Stomach smooth muscle (tissue), 2 donors: Measurements from ENCODE around the gene ACTN1.

Source experiments
- H3K27ac ChIP-seq: one replicate; pipeline ENCODE4 v1.7.0; 2013; ENCODE audit warnings: mild to moderate bottlenecking, low read length, inconsistent platforms
- H3K27me3 ChIP-seq, 2 donors: one replicate each; pipeline ENCODE4 v1.7.0; 2013; ENCODE audit warnings: low read length in 2 of 2; ENCODE audit not compliant: insufficient read depth in 2 of 2, control insufficient read depth in 1 of 2
- H3K36me3 ChIP-seq, 2 donors: one replicate each; pipeline ENCODE4 v1.7.0; 2013; ENCODE audit warnings: low read length in 2 of 2; ENCODE audit not compliant: control insufficient read depth in 2 of 2, insufficient read depth in 2 of 2
- H3K4me1 ChIP-seq: one replicate; pipeline ENCODE4 v1.7.0; 2013; ENCODE audit warnings: low read length; ENCODE audit not compliant: control insufficient read depth, insufficient read depth
- H3K4me3 ChIP-seq, 2 donors: one replicate each; pipeline ENCODE4 v1.7.0; 2013; ENCODE audit warnings: low read length in 2 of 2
- H3K9ac ChIP-seq, 2 donors: one replicate each; pipeline ENCODE4 v1.7.0; 2013; ENCODE audit warnings: low read length in 2 of 2, mild to moderate bottlenecking in 1 of 2
- H3K9me3 ChIP-seq, 2 donors: one replicate each; pipeline ENCODE4 v1.7.0; 2013; ENCODE audit warnings: low read length in 2 of 2; ENCODE audit not compliant: control insufficient read depth in 2 of 2
- donor health status: healthy.
- donor health status: Pancreatic carcinoma.

Gene ACTN1

GRCh38 chr14:68846466-68846865 lies 132.6 kb downstream of the ACTN1 start:
- no peak overlapping the region for H3K4me3 ChIP-seq
- no peaks in the 10 kb centered on the region for H3K27me3 ChIP-seq
- H3K9me3 ChIP-seq, result no peaks in the 10 kb centered on the region
- H3K4me1 ChIP-seq, result peaks cover 26% of the 10 kb centered on the region
- no peak overlapping the region for H3K9ac ChIP-seq
- H3K36me3 ChIP-seq, result no peaks in the 10 kb centered on the region
- no peak overlapping the region for H3K27ac ChIP-seq

GRCh38 chr14:68844210-68844545 lies 134.9 kb downstream of the ACTN1 start:
- Histone ChIP-seq H3K4me1 (peaks cover 25% of the 10 kb centered on the region), H3K36me3 (no peaks in the 10 kb centered on the region), H3K4me3 (peak overlapping the region in 1 of 2 donors; percentile 71), H3K27me3 (no peaks in the 10 kb centered on the region), H3K9me3 (no peaks in the 10 kb centered on the region), H3K27ac (no peak overlapping the region), H3K9ac (no peak overlapping the region)

- Histone ChIP-seq H3K4me3 (peak overlapping the region; percentile 70 to 71), H3K9ac (peak overlapping the region; percentile 56 to 69), H3K27ac (peak overlapping the region; percentile 89), H3K9me3 (peaks cover 0 to under 1% of the 10 kb centered on the region in 2 donors), H3K27me3 (no peaks in the 10 kb centered on the region), H3K36me3 (no peaks in the 10 kb centered on the region), H3K4me1 (peaks cover 25% of the 10 kb centered on the region)
Observed at GRCh38 chr14:68843471-68844209, 135.5 kb downstream of the ACTN1 start.

GRCh38 chr14:68842298-68842697 lies 136.8 kb downstream of the ACTN1 start:
- peaks cover 25% of the 10 kb centered on the region for H3K4me1 ChIP-seq

GRCh38 chr14:68841016-68841809 lies 137.9 kb downstream of the ACTN1 start:
- Histone ChIP-seq H3K9ac (no peak overlapping the region), H3K4me3 (peak overlapping the region in 1 of 2 donors; percentile 5), H3K4me1 (peaks cover 25% of the 10 kb centered on the region), H3K27ac (peak overlapping the region; percentile 42), H3K36me3 (no peaks in the 10 kb centered on the region), H3K9me3 (peaks cover 0 to 6% of the 10 kb centered on the region in 2 donors), H3K27me3 (no peaks in the 10 kb centered on the region)

More at GRCh38 chr14:68842298-68842697, 136.8 kb downstream of the ACTN1 start:
- Histone ChIP-seq H3K9me3 (peaks cover 0 to 3% of the 10 kb centered on the region in 2 donors), H3K4me3 (peak overlapping the region in 1 of 2 donors; percentile 23), H3K36me3 (no peaks in the 10 kb centered on the region), H3K27ac (peak overlapping the region; percentile 89), H3K27me3 (no peaks in the 10 kb centered on the region), H3K9ac (peak overlapping the region in 1 of 2 donors; percentile 5)

- H3K9ac ChIP-seq, result no peak overlapping the region
- peaks cover 25% of the 10 kb centered on the region for H3K4me1 ChIP-seq
- no peaks in the 10 kb centered on the region for H3K36me3 ChIP-seq
- peak overlapping the region; percentile 42 for H3K27ac ChIP-seq
- H3K4me3 ChIP-seq, result no peak overlapping the region
- H3K27me3 ChIP-seq, result no peaks in the 10 kb centered on the region
- peaks cover 0 to 12% of the 10 kb centered on the region in 2 donors for H3K9me3 ChIP-seq
Observed at GRCh38 chr14:68840454-68840853, 138.6 kb downstream of the ACTN1 start.

GRCh38 chr14:68836082-68836481 lies 143.0 kb downstream of the ACTN1 start:
- no peak overlapping the region for H3K4me3 ChIP-seq
- H3K36me3 ChIP-seq, result no peaks in the 10 kb centered on the region
- H3K4me1 ChIP-seq, result peaks cover 3% of the 10 kb centered on the region
- H3K27me3 ChIP-seq, result no peaks in the 10 kb centered on the region
- no peak overlapping the region for H3K27ac ChIP-seq
- no peak overlapping the region for H3K9ac ChIP-seq
- peaks cover 0 to 12% of the 10 kb centered on the region in 2 donors for H3K9me3 ChIP-seq

GRCh38 chr14:68834816-68835215 lies 144.3 kb downstream of the ACTN1 start:
- H3K36me3 ChIP-seq, result no peaks in the 10 kb centered on the region
- no peaks in the 10 kb centered on the region for H3K27me3 ChIP-seq
- H3K9ac ChIP-seq, result no peak overlapping the region
- H3K4me1 ChIP-seq, result no peaks in the 10 kb centered on the region
- H3K4me3 ChIP-seq, result no peak overlapping the region
- H3K9me3 ChIP-seq, result peaks cover 0 to 12% of the 10 kb centered on the region in 2 donors
- H3K27ac ChIP-seq, result no peak overlapping the region

GRCh38 chr14:68828698-68829097 lies 150.4 kb downstream of the ACTN1 start:
- no peaks in the 10 kb centered on the region for H3K9me3 ChIP-seq
- H3K4me3 ChIP-seq, result no peak overlapping the region
- H3K9ac ChIP-seq, result no peak overlapping the region
- H3K36me3 ChIP-seq, result no peaks in the 10 kb centered on the region
- H3K27me3 ChIP-seq, result no peaks in the 10 kb centered on the region
- no peak overlapping the region for H3K27ac ChIP-seq
- H3K4me1 ChIP-seq, result peaks cover 5% of the 10 kb centered on the region

GRCh38 chr14:68825729-68826128 lies 153.4 kb downstream of the ACTN1 start:
- Histone ChIP-seq H3K4me1 (peaks cover 13% of the 10 kb centered on the region), H3K9ac (no peak overlapping the region), H3K36me3 (no peaks in the 10 kb centered on the region), H3K4me3 (no peak overlapping the region), H3K27me3 (no peaks in the 10 kb centered on the region), H3K27ac (no peak overlapping the region), H3K9me3 (no peaks in the 10 kb centered on the region)
